NT2/D1 (cell line): ENCODE data around the gene DENND1B.

Experiments
- SUZ12 ChIP-seq: IDR thresholded peaks from 2 replicates; pipeline ENCODE4 v1.6.1; 2011; ENCODE audit not compliant: insufficient read length, insufficient read depth; ENCODE audit errors: extremely low read depth
- YY1 ChIP-seq: IDR thresholded peaks from 2 replicates; pipeline ENCODE4 v1.6.1; 2011; ENCODE audit not compliant: insufficient read length, insufficient read depth
- ZNF274 ChIP-seq: IDR thresholded peaks from 2 replicates; pipeline ENCODE4 v1.6.1; 2011; ENCODE audit warnings: mild to moderate bottlenecking, low read depth, low read length

DNA sequence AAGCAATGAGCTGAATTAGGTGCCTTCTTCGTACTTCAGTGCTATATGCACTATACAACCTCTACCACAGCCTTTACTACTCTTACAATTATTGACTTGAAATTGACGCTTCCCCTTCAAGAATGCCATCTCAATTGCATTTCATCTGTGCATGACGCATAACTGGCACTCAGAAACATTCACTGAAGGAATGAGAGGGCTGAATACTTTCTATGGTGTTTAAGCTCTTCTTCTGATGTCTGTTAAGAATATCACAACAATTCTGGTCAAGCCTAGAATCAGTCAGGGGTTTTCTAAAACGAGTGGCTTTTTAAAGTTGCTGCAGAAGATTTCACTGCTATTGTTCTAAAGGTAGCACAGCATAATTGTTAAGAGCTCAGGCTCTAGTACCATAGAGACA is 11.5 kb downstream of the DENND1B start:
- TF ChIP-seq ZNF274: no peak
- no peak for TF ChIP-seq SUZ12
- TF ChIP-seq YY1: no peak
